ENCODE results near the gene TMEM263. TPM values are rescaled to one million over a fixed set of nuclear protein-coding genes. Genes with fewer than 3 reads are reported as not detected.

Gene TMEM263
- total and polyA plus RNA-seq, 2 of the 13 experiments (the other 11 are each of a cell fraction or from before 2014, with no cell fraction given), result 25.9 to 58.6 TPM

- peaks cover 93% of the 10 kb centered on the region for H3K79me2 ChIP-seq (ENCODE audit: insufficient read depth, low read length)
- H3K36me3 ChIP-seq (replicated peaks in 1 of 2; ENCODE audit: control insufficient read depth in 1 of 2, insufficient read depth in 2 of 2, low read length in 2 of 2), result peaks cover 8 to 44% of the 10 kb centered on the region in 2 experiments; a peak in 4 of 5 replicates
- DNase-seq (ENCODE audit: low spot score) (no peak), FAIRE-seq (no peak), ATAC-seq (no peak)
- BruUV-seq (replicated peaks), result no TSS peak
- CTCF ChIA-PET (ENCODE audit: low intra/inter-chr PET ratio, low total read pairs), result no interaction called here
- 0 out of 2 replicates have a peak overlapping the region, but pooled peaks have one; percentile 6 for H3K4me2 ChIP-seq (ENCODE audit: low read depth, low read length)
- H3K27me3 ChIP-seq (ENCODE audit: control insufficient read depth in 1 of 2, insufficient read depth in 2 of 2, low read length in 2 of 2), result no peaks in the 10 kb centered on the region
- POLR2A ChIA-PET, result interaction anchor here (0.8 kb wide), 1 partner anchor 13 kb away, joined by 3 read pairs; no protein-coding TSS in a partner anchor
- no peaks in the 10 kb centered on the region for H3K9me3 ChIP-seq (ENCODE audit: low read length)
- H3K4me3 ChIP-seq (replicated peaks in 1 of 3; ENCODE audit: insufficient read depth in 1 of 3, low read depth in 2 of 3, low read length in 3 of 3), result no peak overlapping the region
- TF ChIP-seq FOXO4 (CRISPR knock-in tag; conservative IDR thresholded peaks at IDR 0.05) (no peak), SSRP1 (CRISPR knock-in tag; IDR thresholded peaks at IDR 0.05) (no peak), TEAD2 (CRISPR knock-in tag; IDR thresholded peaks at IDR 0.05) (no peak), LCORL (IDR thresholded peaks at IDR 0.05) (no peak), LCORL (CRISPR knock-in tag; IDR thresholded peaks at IDR 0.05) (no peak), FOXP4 (CRISPR knock-in tag; IDR thresholded peaks at IDR 0.05) (no peak), ZNF207 (IDR thresholded peaks at IDR 0.05; ENCODE audit: borderline replicate concordance) (no peak), IRX3 (CRISPR knock-in tag; IDR thresholded peaks at IDR 0.05; ENCODE audit: borderline replicate concordance, low read depth) (no peak), ZBTB44 (CRISPR knock-in tag; IDR thresholded peaks at IDR 0.05) (no peak)
- intact Hi-C loops (cut with micrococcal nuclease; ENCODE audit: unreplicated experiment) (no loop called here), in situ Hi-C loops (cut with HindIII; ENCODE audit: extremely low pct_ligation_motif_present, low pct_unique_long_range_greater_than_20kb) (no loop called here)
- no peak overlapping the region for H3K27ac ChIP-seq (ENCODE audit: extremely low read length, insufficient read depth, low read length)
- 98% methylated on average over 3 of the region's 3 CpGs for WGBS (ENCODE audit: low lambda C conversion rate)
- H3K9ac ChIP-seq (ENCODE audit: insufficient read depth, low read depth, low read length), result no peak overlapping the region
- no peak overlapping the region for H2AFZ ChIP-seq (ENCODE audit: low read length)
- peaks cover 64% of the 10 kb centered on the region for H3K4me1 ChIP-seq (ENCODE audit: insufficient read depth, low read length)
- peaks cover 97% of the 10 kb centered on the region for H4K20me1 ChIP-seq (ENCODE audit: insufficient read depth, low read length)
Observed at GRCh38 chr12:106962286-106962685, 6.6 kb downstream of the TMEM263 start.
